ENCODE data around the gene ZNF76.

ZNF76 gene

DNA sequence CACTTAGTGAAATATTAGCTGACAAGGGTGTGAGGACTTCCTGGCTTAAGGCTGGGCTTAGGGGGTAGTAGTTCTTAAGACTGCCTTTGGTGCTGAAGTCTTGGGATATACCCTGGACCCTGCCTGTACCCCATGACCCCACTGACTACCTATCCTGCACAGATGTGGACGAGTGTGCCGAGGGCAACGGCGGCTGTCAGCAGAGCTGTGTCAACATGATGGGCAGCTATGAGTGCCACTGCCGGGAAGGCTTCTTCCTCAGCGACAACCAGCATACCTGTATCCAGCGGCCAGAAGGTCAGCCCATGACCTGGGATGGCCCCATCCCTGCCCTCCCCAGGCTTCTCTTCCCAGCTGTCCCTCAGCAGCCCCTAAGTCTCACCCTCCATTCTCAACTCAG is 28.0 kb upstream of the ZNF76 start:
- TF ChIP-seq, protein P1, sequence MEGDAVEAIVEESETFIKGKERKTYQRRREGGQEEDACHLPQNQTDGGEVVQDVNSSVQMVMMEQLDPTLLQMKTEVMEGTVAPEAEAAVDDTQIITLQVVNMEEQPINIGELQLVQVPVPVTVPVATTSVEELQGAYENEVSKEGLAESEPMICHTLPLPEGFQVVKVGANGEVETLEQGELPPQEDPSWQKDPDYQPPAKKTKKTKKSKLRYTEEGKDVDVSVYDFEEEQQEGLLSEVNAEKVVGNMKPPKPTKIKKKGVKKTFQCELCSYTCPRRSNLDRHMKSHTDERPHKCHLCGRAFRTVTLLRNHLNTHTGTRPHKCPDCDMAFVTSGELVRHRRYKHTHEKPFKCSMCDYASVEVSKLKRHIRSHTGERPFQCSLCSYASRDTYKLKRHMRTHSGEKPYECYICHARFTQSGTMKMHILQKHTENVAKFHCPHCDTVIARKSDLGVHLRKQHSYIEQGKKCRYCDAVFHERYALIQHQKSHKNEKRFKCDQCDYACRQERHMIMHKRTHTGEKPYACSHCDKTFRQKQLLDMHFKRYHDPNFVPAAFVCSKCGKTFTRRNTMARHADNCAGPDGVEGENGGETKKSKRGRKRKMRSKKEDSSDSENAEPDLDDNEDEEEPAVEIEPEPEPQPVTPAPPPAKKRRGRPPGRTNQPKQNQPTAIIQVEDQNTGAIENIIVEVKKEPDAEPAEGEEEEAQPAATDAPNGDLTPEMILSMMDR (IDR thresholded peaks at IDR 0.05; ENCODE audit: low read depth, low read length), result no peak
- no peaks in the 10 kb centered on the region for H3K9me3 ChIP-seq

GRCh38 chr6:35234901-35235300 is 24.6 kb upstream of the ZNF76 start:
- Histone ChIP-seq H3K4me1 (no peaks in the 10 kb centered on the region), H3K36me3 (no peaks in the 10 kb centered on the region), H3K27me3 (no peaks in the 10 kb centered on the region), H3K9me3 (no peaks in the 10 kb centered on the region), H3K4me3 (ENCODE audit: low read depth, low read length) (no peak overlapping the region)
- TF ChIP-seq, protein P1 (IDR thresholded peaks at IDR 0.05; ENCODE audit: low read depth, low read length), result no peak
- DNase-seq, result no peak

More for the DNA sequence above, 28.0 kb upstream of the ZNF76 start:
- Histone ChIP-seq H3K27me3 (no peaks in the 10 kb centered on the region), H3K4me1 (peaks cover 2% of the 10 kb centered on the region; the same call in 1 of the 2 replicates), H3K4me3 (ENCODE audit: low read depth, low read length) (no peak overlapping the region), H3K36me3 (no peaks in the 10 kb centered on the region)
- no peak for DNase-seq

DNA sequence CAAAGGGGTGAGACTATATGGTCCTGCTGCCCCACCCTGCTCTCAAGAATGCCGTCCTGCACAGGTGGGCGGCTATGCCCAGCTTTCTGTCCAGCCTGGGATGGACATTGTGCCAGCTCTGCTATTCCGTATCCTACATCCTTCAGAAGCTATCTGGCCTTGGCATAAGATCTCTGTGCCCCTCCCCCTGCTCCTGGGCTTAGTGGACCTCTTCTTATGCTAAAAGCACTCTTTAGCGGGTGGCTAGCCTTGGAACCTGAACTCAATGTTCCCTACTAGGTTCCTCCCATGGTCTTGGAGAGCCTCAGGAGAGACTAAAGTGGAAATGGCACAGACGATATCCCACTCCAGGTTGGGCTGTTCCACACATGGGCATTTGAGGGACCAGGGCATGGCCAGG is 23.3 kb upstream of the ZNF76 start:
- Histone ChIP-seq H3K4me1 (no peaks in the 10 kb centered on the region), H3K36me3 (no peaks in the 10 kb centered on the region), H3K4me3 (ENCODE audit: low read depth, low read length) (no peak overlapping the region), H3K27me3 (no peaks in the 10 kb centered on the region), H3K9me3 (no peaks in the 10 kb centered on the region)
- TF ChIP-seq, protein P1 (IDR thresholded peaks at IDR 0.05; ENCODE audit: low read depth, low read length), result no peak
- no peak for DNase-seq

DNA sequence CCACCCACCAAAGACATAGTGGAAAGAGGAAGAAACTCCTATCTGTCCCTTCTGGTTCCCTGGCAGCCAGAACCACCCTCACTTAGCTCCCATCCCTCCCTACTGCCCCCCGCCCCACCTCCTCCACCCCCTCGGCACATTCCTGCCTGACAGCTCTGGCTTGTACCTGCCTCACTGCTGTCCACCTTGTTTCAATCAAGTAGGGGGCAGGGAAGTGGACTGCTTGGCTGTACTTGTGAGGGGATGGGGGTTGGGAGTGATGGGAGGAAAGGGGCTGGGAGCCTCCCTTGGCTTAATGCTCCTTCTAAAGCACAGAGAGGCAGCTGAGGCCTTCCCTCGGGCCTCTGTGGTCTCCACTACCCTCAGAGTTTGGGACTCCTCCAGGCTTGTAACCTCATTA is 22.1 kb upstream of the ZNF76 start:
- no peaks in the 10 kb centered on the region for H3K36me3 ChIP-seq
- no peaks in the 10 kb centered on the region for H3K9me3 ChIP-seq
- H3K4me3 ChIP-seq (ENCODE audit: low read depth, low read length), result no peak overlapping the region
- H3K27me3 ChIP-seq, result no peaks in the 10 kb centered on the region
- TF ChIP-seq, protein P1 (IDR thresholded peaks at IDR 0.05; ENCODE audit: low read depth, low read length), result no peak
- no peak for DNase-seq
- no peaks in the 10 kb centered on the region for H3K4me1 ChIP-seq

- TF ChIP-seq, protein P1 (IDR thresholded peaks at IDR 0.05; ENCODE audit: low read depth, low read length), result no peak
- Histone ChIP-seq H3K27me3 (no peaks in the 10 kb centered on the region), H3K36me3 (no peaks in the 10 kb centered on the region), H3K4me1 (no peaks in the 10 kb centered on the region), H3K4me3 (ENCODE audit: low read depth, low read length) (no peak overlapping the region), H3K9me3 (no peaks in the 10 kb centered on the region)
- DNase-seq, result peak; percentile 27
Measured at GRCh38 chr6:35238843-35239289, 20.7 kb upstream of the ZNF76 start.

DNA sequence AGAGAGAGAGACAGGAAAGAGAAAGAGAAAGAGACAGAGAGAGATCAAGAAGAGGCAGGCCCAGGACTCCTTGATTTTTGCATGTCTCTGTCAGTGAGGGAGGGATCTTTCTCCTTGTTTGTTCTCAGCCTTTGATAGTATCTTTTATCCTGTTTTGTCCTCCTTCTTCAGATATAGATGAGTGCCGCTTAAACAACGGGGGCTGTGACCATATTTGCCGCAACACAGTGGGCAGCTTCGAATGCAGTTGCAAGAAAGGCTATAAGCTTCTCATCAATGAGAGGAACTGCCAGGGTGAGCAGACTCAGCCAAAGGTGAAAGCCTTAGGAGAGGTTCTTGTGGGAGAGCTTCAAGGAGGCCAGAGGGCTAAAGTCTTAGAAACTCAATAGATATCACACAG is 20.0 kb upstream of the ZNF76 start:
- TF ChIP-seq, protein P1 (IDR thresholded peaks at IDR 0.05; ENCODE audit: low read depth, low read length), result no peak
- H3K4me1 ChIP-seq, result no peaks in the 10 kb centered on the region
- H3K9me3 ChIP-seq, result no peaks in the 10 kb centered on the region
- H3K27me3 ChIP-seq, result no peaks in the 10 kb centered on the region
- H3K4me3 ChIP-seq (ENCODE audit: low read depth, low read length), result no peak overlapping the region
- no peak for DNase-seq
- H3K36me3 ChIP-seq, result no peaks in the 10 kb centered on the region
